H1 (cell line): ENCODE measurements around the gene UNC93A. TPM values are rescaled to one million over a fixed set of nuclear protein-coding genes. Genes with fewer than 3 reads are reported as not detected.

Experiments
- CTCF ChIA-PET: fragments of 300-600 bp; sonication (Branson Sonifier 250); formaldehyde crosslinking; loops from one replicate; lab custom pipeline; 2021; ENCODE audit not compliant: partially characterized antibody; lab: Charles Lee
- POLR2A ChIA-PET: fragments of 300-600 bp; sonication (Branson Sonifier 250); formaldehyde crosslinking; loops from one replicate; lab custom pipeline; 2021; ENCODE audit warnings: inconsistent platforms; ENCODE audit not compliant: partially characterized antibody; lab: Charles Lee
- DNase-seq, 2 experiments: peaks; one replicate each; pipeline versions ENCODE4 v3.0.0 to v3.0.0-alpha.2; 2010 to 2022; ENCODE audit warnings: low spot score in 2 of 2, low read depth in 1 of 2, mixed read lengths in 1 of 2
- FAIRE-seq: peaks from 2 replicates; lab custom pipeline; 2011; peaks lifted over from hg19 to GRCh38; lab: Jason Lieb, UNC
- H2AFZ ChIP-seq: 2 replicates; pipeline ENCODE4 v1.8.1; 2012; ENCODE audit warnings: low read length, inconsistent platforms
- H2AK5ac ChIP-seq: 2 replicates; pipeline ENCODE4 v1.6.1; 2013; ENCODE audit warnings: low read depth, low read length
- H2BK120ac ChIP-seq: replicated peaks from 2 replicates; pipeline ENCODE3; 2013; ENCODE audit warnings: low read depth, low read length, inconsistent platforms
- H2BK12ac ChIP-seq: 2 replicates; pipeline ENCODE4 v1.6.1; 2013; ENCODE audit warnings: low read depth, low read length
- H2BK15ac ChIP-seq: 2 replicates; pipeline ENCODE4 v1.6.1; 2013; ENCODE audit warnings: low read length
- H2BK20ac ChIP-seq: 2 replicates; pipeline ENCODE4 v1.6.1; 2013; ENCODE audit warnings: low read length
- H2BK5ac ChIP-seq: 2 replicates; pipeline ENCODE4 v1.6.1; 2013; ENCODE audit warnings: low read depth, low read length
- H3K14ac ChIP-seq: 2 replicates; pipeline ENCODE4 v1.6.1; 2013; ENCODE audit warnings: inconsistent platforms; ENCODE audit not compliant: insufficient read length
- H3K18ac ChIP-seq: 2 replicates; pipeline ENCODE4 v1.6.1; 2013; ENCODE audit warnings: low read length; ENCODE audit errors: extremely low read depth
- H3K23ac ChIP-seq: 2 replicates; pipeline ENCODE4 v1.6.1; 2013; ENCODE audit warnings: inconsistent platforms; ENCODE audit not compliant: insufficient read length
- H3K23me2 ChIP-seq: 2 replicates; pipeline ENCODE4 v1.6.1; 2013; ENCODE audit warnings: low read depth, low read length
- H3K27ac ChIP-seq: 2 replicates; pipeline ENCODE4 v1.6.1; 2011; ENCODE audit warnings: low read depth, low read length, inconsistent platforms
- H3K27me3 ChIP-seq, 4 experiments: replicated peaks in 1 of 4; 1 replicate in 1 of 4; 2 replicates in 3 of 4; pipeline versions ENCODE4 v1.6.1 to v1.8.1; 2011 to 2013; ENCODE audit warnings: low read length in 3 of 4, mild to moderate bottlenecking in 3 of 4, inconsistent platforms in 2 of 4, mixed read lengths in 2 of 4, moderate library complexity in 1 of 4; ENCODE audit not compliant: control insufficient read depth in 3 of 4, insufficient read depth in 3 of 4; ENCODE audit errors: extremely low read depth in 1 of 4
- H3K36me3 ChIP-seq, 4 experiments: 2 replicates each; pipeline versions ENCODE4 v1.6.1 to v1.8.1; 2011 to 2013; ENCODE audit warnings: mild to moderate bottlenecking in 4 of 4, low read length in 3 of 4, moderate library complexity in 2 of 4, control low read depth in 1 of 4, inconsistent platforms in 1 of 4; ENCODE audit not compliant: insufficient read depth in 4 of 4, control insufficient read depth in 2 of 4
- H3K4ac ChIP-seq: replicated peaks from 2 replicates; pipeline ENCODE3; 2013; ENCODE audit warnings: low read length, low read depth, mixed read lengths, inconsistent platforms; ENCODE audit not compliant: insufficient read length
- H3K4me1 ChIP-seq, 4 experiments: replicated peaks in 1 of 4; 1 replicate in 1 of 4; 2 replicates in 3 of 4; pipeline versions ENCODE4 v1.6.1 to v1.8.1; 2011 to 2013; ENCODE audit warnings: low read length in 3 of 4, inconsistent platforms in 2 of 4, mixed read lengths in 1 of 4; ENCODE audit not compliant: insufficient read depth in 4 of 4, control insufficient read depth in 3 of 4
- H3K4me2 ChIP-seq, 2 experiments: 2 replicates each; pipeline versions ENCODE4 v1.6.1 to v1.8.1; 2011 to 2013; ENCODE audit warnings: low read depth in 2 of 2, low read length in 2 of 2, control low read depth in 1 of 2, inconsistent platforms in 1 of 2, mild to moderate bottlenecking in 1 of 2; ENCODE audit not compliant: insufficient read depth in 1 of 2
- H3K4me3 ChIP-seq, 4 experiments: fragments of 200-600, 300-600 bp in 1 of 4; sonication (generic), shearing (Covaris generic), sonication (Bioruptor Twin) in 1 of 4; 2 replicates each; pipeline versions ENCODE4 v1.5.1 to v1.8.1; 2011 to 2016; ENCODE audit warnings: low read length in 4 of 4, low read depth in 3 of 4, control low read depth in 2 of 4, inconsistent platforms in 2 of 4, mild to moderate bottlenecking in 2 of 4, mixed read lengths in 1 of 4, moderate library complexity in 1 of 4; ENCODE audit not compliant: insufficient read depth in 2 of 4; ENCODE audit errors: extremely low read depth in 1 of 4
- H3K56ac ChIP-seq: replicated peaks from 2 replicates; pipeline ENCODE3; 2013; ENCODE audit warnings: low read depth, mild to moderate bottlenecking, mixed read lengths, low read length, inconsistent platforms; ENCODE audit not compliant: insufficient read length
- H3K79me1 ChIP-seq: 2 replicates; pipeline ENCODE4 v1.6.1; 2013; ENCODE audit warnings: low read depth, low read length, control low read depth
- H3K79me2 ChIP-seq, 2 experiments: 2 replicates each; pipeline versions ENCODE4 v1.6.1 to v1.8.1; 2012 to 2013; ENCODE audit warnings: low read length in 2 of 2, mild to moderate bottlenecking in 2 of 2, inconsistent platforms in 1 of 2; ENCODE audit not compliant: insufficient read depth in 2 of 2, control insufficient read depth in 1 of 2
- H3K9ac ChIP-seq, 4 experiments: replicated peaks in 1 of 4; 1 replicate in 1 of 4; 2 replicates in 3 of 4; pipeline versions ENCODE4 v1.6.1 to v1.8.1; 2011 to 2013; ENCODE audit warnings: low read depth in 3 of 4, low read length in 3 of 4, control low read depth in 2 of 4, mild to moderate bottlenecking in 2 of 4, moderate library complexity in 2 of 4, inconsistent platforms in 1 of 4; ENCODE audit errors: extremely low read depth in 1 of 4
- H3K9me3 ChIP-seq, 2 experiments: 2 replicates each; pipeline versions ENCODE4 v1.6.1 to v1.8.1; 2012 to 2013; ENCODE audit warnings: mild to moderate bottlenecking in 2 of 2, moderate library complexity in 2 of 2, control low read depth in 1 of 2, inconsistent platforms in 1 of 2, low read depth in 1 of 2, low read length in 1 of 2, mixed read lengths in 1 of 2; ENCODE audit not compliant: insufficient read depth in 2 of 2
- H4K20me1 ChIP-seq, 2 experiments: replicated peaks in 1 of 2; 2 replicates each; pipeline versions ENCODE3 to v1.8.1; 2011 to 2013; ENCODE audit warnings: inconsistent platforms in 2 of 2, low read length in 2 of 2, mild to moderate bottlenecking in 1 of 2; ENCODE audit not compliant: insufficient read depth in 2 of 2, control insufficient read depth in 1 of 2
- H4K5ac ChIP-seq: 2 replicates; pipeline ENCODE4 v1.6.1; 2013; ENCODE audit warnings: low read length, low read depth, mixed read lengths, inconsistent platforms; ENCODE audit not compliant: insufficient read length
- H4K8ac ChIP-seq: 2 replicates; pipeline ENCODE4 v1.8.0; 2013; ENCODE audit warnings: mild to moderate bottlenecking, moderate library complexity, low read length, inconsistent platforms; ENCODE audit not compliant: insufficient read depth; ENCODE audit errors: extremely low read depth
- H4K91ac ChIP-seq: replicated peaks from 2 replicates; pipeline ENCODE3; 2013; ENCODE audit warnings: low read length, mixed read lengths, inconsistent platforms; ENCODE audit not compliant: insufficient read length
- NRF1 ChIP-seq: IDR thresholded peaks from 2 replicates; pipeline ENCODE4 v1.6.1; 2011; ENCODE audit warnings: mild to moderate bottlenecking, low read depth, low read length, improper control_type of control experiment
- WGBS, 2 experiments: shearing (Covaris generic) in 1 of 2; methylation state at CpG; one replicate each; pipeline versions ENCODE4 v1.1.6 to v1.1.7; 2013 to 2015; ENCODE audit warnings: low lambda C conversion rate in 2 of 2, mixed read lengths in 2 of 2, inconsistent platforms in 1 of 2, low coverage in 1 of 2, missing lambda C conversion rate in 1 of 2; ENCODE audit not compliant: insufficient replicate concordance in 2 of 2, insufficient coverage in 1 of 2, insufficient read length in 1 of 2; ENCODE audit errors: extremely low coverage in 1 of 2, missing lambda C conversion rate in 1 of 2; 5-methylcytosine and 5-hydroxymethylcytosine counted together
- long read RNA-seq, 2 experiments: library from RNA in 1 of 2; library from capped mRNA in 1 of 2; stranded (forward); transcript quantifications; one replicate each; pipeline ENCODE4 v2.0.0, GENCODE V29; 2021; ENCODE audit warnings: inconsistent platforms in 1 of 2
- polyA minus RNA-seq, 3 experiments: library from RNA; depleted of rRNA, polyadenylated mRNA; stranded (reverse); fragments of >200 nt; gene quantifications; 1 replicate in 2 of 3; 2 replicates in 1 of 3; pipeline ENCODE4 v1.2.3, GENCODE V29; 2011
- polyA plus RNA-seq, 7 experiments: library from polyadenylated mRNA; depleted of rRNA in 3 of 7; stranded (reverse) in 5 of 7; unstranded in 2 of 7; fragments of >200 nt in 5 of 7; fragments of 200-250 nt in 2 of 7; gene quantifications; 1 replicate in 5 of 7; 2 replicates in 1 of 7; 4 replicates in 1 of 7; pipeline versions ENCODE4 v1.2.1 to v1.2.3, GENCODE V29; 2011 to 2013; ENCODE audit warnings: missing spikeins in 2 of 7, mixed read lengths in 2 of 7
- total RNA-seq: library from RNA; stranded (reverse); fragmentation: NEBNext Ultra II Directional; extraction: Animal tissue kit (Norgen Biotek cat#: 25700); gene quantifications from 2 replicates; pipeline ENCODE4 v1.2.1, GENCODE V29; 2021
- TF ChIP-seq, protein P1 (sequence below), 3 experiments: IDR thresholded peaks; 1 replicate in 2 of 3; 2 replicates in 1 of 3; pipeline versions ENCODE4 v1.5.1 to v1.6.1; 2011; ENCODE audit warnings: low read length in 3 of 3, mild to moderate bottlenecking in 3 of 3, inconsistent platforms in 2 of 3, low read depth in 1 of 3, moderate library complexity in 1 of 3; ENCODE audit not compliant: insufficient read depth in 1 of 3; ENCODE audit errors: control extremely low read depth in 1 of 3

UNC93A gene
- total RNA-seq = not detected in 2 replicates
- polyA plus RNA-seq (2011; rRNA removed) = 0.31 and 0.39 TPM in 2 replicates
- polyA plus RNA-seq (2011; cell fraction: cytosol; rRNA removed) = 0.67 TPM
- polyA plus RNA-seq (2011; cell fraction: nucleus; rRNA removed) = 0.47 TPM
- 0.16 to 0.58 TPM (median 0.23 TPM) in 4 replicates for polyA plus RNA-seq (2012, experiment 1 of 2)
- polyA plus RNA-seq (2012, experiment 2 of 2) = 0.20 TPM
- polyA plus RNA-seq (2013, experiment 1 of 2) = 0.12 TPM
- 0.07 TPM for polyA plus RNA-seq (2013, experiment 2 of 2)
- not detected in 2 replicates for polyA minus RNA-seq (2011; rRNA and poly(A)+ RNA removed)
- not detected for polyA minus RNA-seq (2011; cell fraction: cytosol; rRNA and poly(A)+ RNA removed)
- not detected for polyA minus RNA-seq (2011; cell fraction: nucleus; rRNA and poly(A)+ RNA removed)
- long read RNA-seq, experiment 1 = 0 reads
- long read RNA-seq, experiment 2 = 0 reads

DNA sequence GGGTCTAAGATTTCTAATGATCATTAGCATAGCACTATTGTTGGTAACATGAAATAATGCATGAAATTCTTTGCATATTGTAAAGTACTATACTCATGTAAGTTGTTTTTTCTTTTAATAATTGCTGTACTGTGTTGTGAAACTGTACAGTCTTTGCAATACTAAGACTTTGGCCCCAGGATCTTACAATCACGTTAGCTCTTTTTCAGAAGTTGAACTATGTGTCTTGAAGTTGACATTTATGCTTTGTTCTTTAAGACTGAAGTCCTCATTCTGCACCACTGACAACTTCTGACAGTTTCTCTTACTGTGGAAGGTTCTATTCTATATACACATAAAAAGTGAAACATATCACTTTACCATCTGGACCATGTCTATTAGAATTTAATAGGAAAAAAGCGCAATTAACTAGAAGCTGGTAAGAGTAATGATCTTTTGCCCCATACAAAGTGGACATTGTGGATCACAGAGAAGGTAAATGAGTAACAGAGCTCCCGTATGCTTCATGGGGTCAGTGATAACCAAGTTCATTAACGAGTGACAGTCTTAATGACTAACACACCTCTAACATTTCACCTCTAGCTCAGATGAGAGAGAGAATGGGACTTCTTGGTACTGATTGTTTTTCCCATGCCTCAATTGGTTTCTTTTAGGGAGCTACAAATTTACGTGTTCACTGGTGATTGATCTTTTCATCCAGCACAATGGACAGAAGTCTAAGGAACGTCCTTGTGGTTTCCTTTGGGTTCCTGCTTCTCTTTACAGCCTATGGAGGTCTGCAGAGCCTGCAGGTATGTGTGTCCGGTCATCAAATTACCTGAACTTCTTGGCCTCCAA is at the start of gene UNC93A:
Gene UNC93A, plus strand, starts transcription at position 530 of the 837 bp plus-strand sequence. Its CDS starts 175 bp downstream, at position 705.
- Histone ChIP-seq H3K9ac (no peak within 1 kb of the TSS), H2BK15ac (no peak within 1 kb of the TSS), H3K27me3 (no peaks in the 10 kb centered on the region), H2BK5ac (no peak within 1 kb of the TSS), H3K14ac (no peak within 1 kb of the TSS), H3K27ac (no peak within 1 kb of the TSS), H3K9me3 (no peaks in the 10 kb centered on the region; a peak in 1 of 4 replicates), H4K20me1 (no peaks in the 10 kb centered on the region), H3K23me2 (no peaks in the 10 kb centered on the region; the same call in 1 of the 2 replicates), H2BK12ac (peak within 1 kb of the TSS; percentile 4), H2BK120ac (no peak within 1 kb of the TSS), H3K4me3 (no peak within 1 kb of the TSS), H4K8ac (no peak within 1 kb of the TSS), H2AFZ (no peak within 1 kb of the TSS), H4K5ac (no peak within 1 kb of the TSS), H3K79me1 (no peaks in the 10 kb centered on the region), H2BK20ac (no peak within 1 kb of the TSS; the same call in 1 of the 2 replicates), H3K18ac (no peak within 1 kb of the TSS; the same call in 1 of the 2 replicates), H2AK5ac (no peak within 1 kb of the TSS), H4K91ac (peak within 1 kb of the TSS; percentile 5), H3K79me2 (no peaks in the 10 kb centered on the region), H3K4me1 (peaks cover 0 to 10% (median 3%) of the 10 kb centered on the region in 4 experiments; a peak in 3 of 7 replicates), H3K56ac (no peak within 1 kb of the TSS), H3K4ac (no peak within 1 kb of the TSS), H3K4me2 (no peak within 1 kb of the TSS), H3K36me3 (no peaks in the 10 kb centered on the region), H3K23ac (no peak within 1 kb of the TSS)
- DNase-seq (no peak), FAIRE-seq (no peak)
- POLR2A ChIA-PET = no interaction called here
- CTCF ChIA-PET = interaction anchor here (0.6 to 4.5 kb wide), 21 partner anchors 8 to 654 kb away, joined by 3 to 20 read pairs (median 3); no protein-coding TSS in a partner anchor
- 91% methylated on average over 7 of the region's 7 CpGs; no CpG with 5 or more reads in 1 of the 2 experiments for WGBS, 2 experiments
- TF ChIP-seq NRF1 = no peak
- TF ChIP-seq, protein P1, sequence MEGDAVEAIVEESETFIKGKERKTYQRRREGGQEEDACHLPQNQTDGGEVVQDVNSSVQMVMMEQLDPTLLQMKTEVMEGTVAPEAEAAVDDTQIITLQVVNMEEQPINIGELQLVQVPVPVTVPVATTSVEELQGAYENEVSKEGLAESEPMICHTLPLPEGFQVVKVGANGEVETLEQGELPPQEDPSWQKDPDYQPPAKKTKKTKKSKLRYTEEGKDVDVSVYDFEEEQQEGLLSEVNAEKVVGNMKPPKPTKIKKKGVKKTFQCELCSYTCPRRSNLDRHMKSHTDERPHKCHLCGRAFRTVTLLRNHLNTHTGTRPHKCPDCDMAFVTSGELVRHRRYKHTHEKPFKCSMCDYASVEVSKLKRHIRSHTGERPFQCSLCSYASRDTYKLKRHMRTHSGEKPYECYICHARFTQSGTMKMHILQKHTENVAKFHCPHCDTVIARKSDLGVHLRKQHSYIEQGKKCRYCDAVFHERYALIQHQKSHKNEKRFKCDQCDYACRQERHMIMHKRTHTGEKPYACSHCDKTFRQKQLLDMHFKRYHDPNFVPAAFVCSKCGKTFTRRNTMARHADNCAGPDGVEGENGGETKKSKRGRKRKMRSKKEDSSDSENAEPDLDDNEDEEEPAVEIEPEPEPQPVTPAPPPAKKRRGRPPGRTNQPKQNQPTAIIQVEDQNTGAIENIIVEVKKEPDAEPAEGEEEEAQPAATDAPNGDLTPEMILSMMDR (IDR thresholded peaks at IDR 0.05; ENCODE audit: control extremely low read depth in 1 of 3, insufficient read depth in 1 of 3, low read depth in 1 of 3, low read length in 3 of 3) = no peak
